Measurements from ENCODE around the gene OLFM1. TPM values are rescaled to one million over a fixed set of nuclear protein-coding genes. Genes with fewer than 3 reads are reported as not detected.
"Not testable (repeated sequence)": the region's sequence is repeated elsewhere in the genome, so short reads cannot be mapped to it uniquely, and the experiment has no call there.

The OLFM1 gene
- total RNA-seq, 1 donor = 0.43 TPM

GRCh38 chr9:135145312-135145711 is 57.8 kb downstream of the OLFM1 start:
- no peak overlapping the region for H3K4me3 ChIP-seq (ENCODE audit: low read depth, low read length)
- TF ChIP-seq CTCF (IDR thresholded peaks at IDR 0.05; ENCODE audit: insufficient read depth, low read depth, low read length) = no peak
- no peak for DNase-seq (ENCODE audit: low read depth)

GRCh38 chr9:135146241-135146640 is 58.8 kb downstream of the OLFM1 start:
- no peak overlapping the region for H3K4me3 ChIP-seq (ENCODE audit: low read depth, low read length)
- DNase-seq (ENCODE audit: low read depth) = no peak
- no peak for TF ChIP-seq CTCF (IDR thresholded peaks at IDR 0.05; ENCODE audit: insufficient read depth, low read depth, low read length)

GRCh38 chr9:135146766-135147473 is 59.5 kb downstream of the OLFM1 start:
- H3K4me3 ChIP-seq (ENCODE audit: low read depth, low read length) = no peak overlapping the region
- DNase-seq (ENCODE audit: low read depth) = no peak
- TF ChIP-seq CTCF (IDR thresholded peaks at IDR 0.05; ENCODE audit: insufficient read depth, low read depth, low read length) = no peak

- no peak overlapping the region for H3K4me3 ChIP-seq (ENCODE audit: low read depth, low read length)
- no peak for DNase-seq (ENCODE audit: low read depth)
- no peak for TF ChIP-seq CTCF (IDR thresholded peaks at IDR 0.05; ENCODE audit: insufficient read depth, low read depth, low read length)
These were observed 60.0 kb downstream of the OLFM1 start for GRCh38 chr9:135147474-135147805.

- no peak for TF ChIP-seq CTCF (IDR thresholded peaks at IDR 0.05; ENCODE audit: insufficient read depth, low read depth, low read length)
- DNase-seq (ENCODE audit: low read depth) = no peak
- no peak overlapping the region for H3K4me3 ChIP-seq (ENCODE audit: low read depth, low read length)
These were observed 60.5 kb downstream of the OLFM1 start for GRCh38 chr9:135147938-135148337.

GRCh38 chr9:135148386-135148785 is 60.9 kb downstream of the OLFM1 start:
- TF ChIP-seq CTCF (IDR thresholded peaks at IDR 0.05; ENCODE audit: insufficient read depth, low read depth, low read length) = no peak
- no peak overlapping the region for H3K4me3 ChIP-seq (ENCODE audit: low read depth, low read length)
- no peak for DNase-seq (ENCODE audit: low read depth)

- not testable (repeated sequence) for DNase-seq (ENCODE audit: low read depth); H3K4me3 ChIP-seq (ENCODE audit: low read depth, low read length)
These were observed 62.4 kb downstream of the OLFM1 start for GRCh38 chr9:135149901-135150300.
